Stimulated activated CD4-positive, alpha-beta T cell treated with anti-CD3 and anti-CD28 coated beads, Interleukin-4, amount 100 ng/mL, for 48 hours (primary cell): ENCODE results near the gene TMEM40.
A peak's percentile ranks its signal among the peaks of the same experiment; 100 is the strongest.
"Not testable (repeated sequence)": the region's sequence is repeated elsewhere in the genome, so short reads cannot be mapped to it uniquely, and the experiment has no call there.

ENCODE experiments used
- DNase-seq, 2 donors: peaks; one replicate each; pipeline ENCODE4 v3.0.0-alpha.2; 2020; ENCODE audit warnings: low read depth in 2 of 2

Gene TMEM40

GRCh38 chr3:12719541-12719940 is 39.5 kb downstream of the TMEM40 start:
- DNase-seq: no peak

DNA sequence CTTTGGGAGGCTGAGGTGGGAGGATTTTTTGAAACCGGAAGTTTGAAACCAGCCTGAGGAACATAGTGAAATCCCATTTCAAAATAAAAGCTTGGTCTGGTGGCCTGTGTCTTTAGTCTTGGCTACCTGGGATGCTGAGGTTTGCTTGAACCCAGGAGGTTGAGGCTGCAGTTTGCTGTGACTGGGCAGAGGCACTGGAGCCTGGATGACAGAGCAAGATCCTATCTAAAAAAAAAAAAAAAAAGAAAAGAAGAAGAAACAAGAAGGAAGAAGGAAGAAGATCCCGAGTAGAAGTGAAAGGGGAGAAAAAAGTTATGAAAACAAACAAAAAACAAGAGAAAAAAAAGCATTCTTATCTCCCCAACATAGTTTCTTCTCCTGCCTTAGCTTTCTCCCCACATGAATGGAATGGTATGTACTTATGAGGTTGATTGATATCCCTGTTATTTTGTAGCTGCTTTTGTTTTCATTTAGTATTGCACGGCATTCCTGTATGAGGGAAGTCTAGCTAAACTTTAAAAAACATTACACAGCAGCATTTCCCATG is 42.4 kb downstream of the TMEM40 start:
- no peak for DNase-seq

DNA sequence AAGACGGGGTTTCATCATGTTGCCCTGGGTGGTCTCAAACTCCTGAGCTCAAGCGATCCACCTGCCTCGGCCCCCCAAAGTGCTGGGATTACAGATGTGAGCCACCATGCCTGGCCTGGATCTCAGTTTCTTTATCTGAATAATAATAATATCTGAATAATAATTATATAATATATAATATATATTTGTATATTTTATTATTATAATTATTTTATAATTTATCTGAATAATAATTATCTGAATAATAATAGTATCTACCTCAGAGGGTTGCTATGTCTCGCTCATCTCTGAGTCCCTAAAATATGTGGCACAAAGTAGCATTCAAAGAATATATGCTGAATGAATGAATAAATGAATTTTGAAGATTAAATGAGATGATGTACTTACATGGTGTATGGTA is 44.8 kb downstream of the TMEM40 start:
- no peak for DNase-seq

DNA sequence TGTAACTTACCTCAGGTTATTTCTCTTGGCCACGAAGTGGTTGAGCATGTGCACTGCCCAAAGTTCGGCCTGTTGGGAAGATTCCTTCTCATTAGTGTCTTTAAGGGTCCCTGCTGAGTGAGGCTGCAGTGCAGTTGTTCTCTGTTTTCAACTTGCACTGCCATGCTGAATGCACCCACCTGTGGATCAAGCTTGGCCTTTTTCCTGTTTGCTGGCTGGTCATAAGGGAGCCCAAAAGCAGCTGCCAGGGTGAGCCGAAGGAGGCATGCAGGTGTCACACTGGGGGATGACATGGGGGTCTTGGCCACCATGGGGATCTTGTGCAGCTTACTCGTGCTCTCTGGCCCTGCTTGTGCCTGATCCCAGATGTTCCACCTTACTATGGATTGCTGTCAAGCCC is 49.0 kb downstream of the TMEM40 start:
- no peak for DNase-seq

DNA sequence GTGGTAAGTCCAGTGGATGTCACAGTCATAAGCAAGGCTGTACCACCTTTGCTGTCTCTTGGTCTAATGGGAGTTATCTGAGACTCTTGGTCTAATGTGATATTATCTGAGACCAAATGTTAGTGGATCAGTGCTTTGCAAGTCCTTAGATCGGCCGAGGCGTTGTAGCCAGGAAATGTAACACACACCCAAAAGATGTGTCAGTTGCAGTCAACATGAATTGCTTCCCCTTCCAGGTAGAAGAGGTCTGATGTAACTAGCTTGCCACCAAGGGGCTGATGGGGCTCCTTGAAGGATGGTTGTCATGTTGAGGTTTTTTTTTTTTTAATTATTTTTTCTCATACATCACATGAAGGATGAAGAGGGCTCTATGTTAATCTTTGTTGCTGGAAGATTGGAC is 49.7 kb downstream of the TMEM40 start:
- no peak for DNase-seq

- DNase-seq: no peak
Measured at GRCh38 chr3:12708584-12709192, 50.4 kb downstream of the TMEM40 start.

GRCh38 chr3:12707449-12707848 is 51.6 kb downstream of the TMEM40 start:
- no peak for DNase-seq

GRCh38 chr3:12706504-12707253 is 52.4 kb downstream of the TMEM40 start:
- DNase-seq: peak; percentile 39 to 43

DNA sequence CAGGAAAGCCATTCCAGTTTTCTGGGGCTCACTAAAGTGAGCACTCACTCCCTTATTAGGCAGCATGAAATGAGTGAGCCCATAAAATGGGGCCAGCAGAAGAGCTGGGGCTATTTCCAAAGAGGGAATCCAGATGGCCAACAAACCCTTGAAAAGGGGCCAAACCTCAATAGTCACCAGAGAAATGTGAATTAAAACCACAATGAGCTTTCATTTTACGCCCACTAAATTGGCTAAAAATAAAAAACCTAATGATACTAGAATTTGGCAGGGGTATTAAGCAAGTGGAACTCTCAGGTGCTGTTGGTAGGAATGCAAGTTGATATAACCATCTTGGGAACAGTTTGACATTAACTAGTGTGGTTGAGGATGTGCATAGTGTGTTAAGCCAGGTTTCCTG is 53.1 kb downstream of the TMEM40 start:
- DNase-seq: no peak

- DNase-seq: no peak
Measured at GRCh38 chr3:12705374-12705926, 53.6 kb downstream of the TMEM40 start.

GRCh38 chr3:12702501-12702900 is 56.6 kb downstream of the TMEM40 start:
- no peak for DNase-seq

DNA sequence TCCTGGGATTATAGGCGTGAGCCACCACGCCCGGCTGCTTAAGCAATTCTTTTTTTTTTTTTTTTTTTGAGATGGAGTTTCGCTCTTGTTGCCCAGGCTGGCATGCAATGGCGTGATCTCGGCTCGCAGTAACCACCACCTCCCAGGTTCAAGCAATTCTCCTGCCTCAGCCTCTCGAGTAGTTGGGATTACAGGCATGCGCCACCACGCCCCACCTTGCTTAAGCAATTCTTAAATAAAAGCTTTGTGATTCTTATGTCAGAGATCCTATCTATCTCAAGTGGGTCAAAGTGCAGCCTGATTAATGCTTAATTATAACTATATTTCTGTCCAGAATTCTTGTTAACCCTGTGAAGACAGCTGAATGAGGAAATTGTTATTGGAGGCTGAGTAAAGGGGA is 57.5 kb downstream of the TMEM40 start:
- not testable (repeated sequence) for DNase-seq

DNA sequence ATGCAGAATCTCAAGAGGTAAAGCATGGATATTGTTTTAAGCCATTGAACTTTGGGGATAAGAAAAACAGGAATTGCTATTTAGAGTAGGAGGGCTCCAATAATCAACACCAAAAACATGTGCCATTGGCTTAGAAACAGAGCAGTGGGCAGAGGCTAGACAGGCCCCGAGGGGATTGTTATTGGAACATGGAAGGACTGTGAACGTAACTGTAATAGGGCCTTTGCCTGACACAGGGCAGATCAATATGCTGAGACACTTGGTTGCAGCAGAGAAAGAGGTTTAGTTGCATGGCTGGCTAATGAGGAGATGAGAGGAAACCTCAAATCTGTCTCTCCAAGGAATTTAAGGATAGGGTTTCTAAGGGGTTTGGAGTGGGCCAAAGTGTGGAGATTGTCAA is 58.3 kb downstream of the TMEM40 start:
- no peak for DNase-seq

DNA sequence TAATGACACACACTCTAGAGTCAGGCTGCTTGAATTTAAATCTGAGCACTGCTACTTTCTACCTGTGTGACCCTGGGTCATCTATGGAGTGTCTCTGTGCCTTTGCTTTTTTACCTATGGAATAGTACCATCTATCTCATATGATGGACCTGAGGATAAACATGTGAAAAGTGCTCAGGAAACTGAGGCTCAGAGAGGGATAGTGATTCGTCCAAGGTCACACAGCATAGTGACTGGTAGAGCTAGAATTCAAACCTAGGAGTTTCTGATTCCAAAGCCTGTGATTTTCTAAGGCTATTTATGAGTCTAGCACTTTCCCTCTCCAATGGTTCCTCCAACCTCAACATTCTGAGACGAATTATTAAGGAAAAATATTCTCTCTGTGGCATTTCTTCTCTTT is 63.1 kb downstream of the TMEM40 start:
- DNase-seq: no peak

DNA sequence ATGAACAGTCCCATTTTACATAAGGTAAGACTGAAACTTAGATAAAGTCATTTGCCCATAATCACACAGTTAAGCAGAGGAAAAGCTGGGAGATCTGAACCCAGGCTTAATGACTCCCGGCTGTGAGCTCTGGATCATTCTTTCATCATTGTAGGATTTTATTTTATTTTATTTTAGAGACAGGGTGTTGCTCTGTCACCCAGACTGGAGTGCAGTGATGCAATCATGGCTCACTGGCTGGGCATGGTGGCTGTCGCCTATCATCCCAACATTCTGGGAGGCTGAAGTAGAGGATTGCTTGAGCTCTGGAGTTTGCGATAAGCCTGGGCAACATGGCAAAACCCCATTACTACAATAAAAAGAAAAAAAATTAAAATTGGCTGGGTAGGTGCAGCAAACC is 63.9 kb downstream of the TMEM40 start:
- no peak for DNase-seq

DNA sequence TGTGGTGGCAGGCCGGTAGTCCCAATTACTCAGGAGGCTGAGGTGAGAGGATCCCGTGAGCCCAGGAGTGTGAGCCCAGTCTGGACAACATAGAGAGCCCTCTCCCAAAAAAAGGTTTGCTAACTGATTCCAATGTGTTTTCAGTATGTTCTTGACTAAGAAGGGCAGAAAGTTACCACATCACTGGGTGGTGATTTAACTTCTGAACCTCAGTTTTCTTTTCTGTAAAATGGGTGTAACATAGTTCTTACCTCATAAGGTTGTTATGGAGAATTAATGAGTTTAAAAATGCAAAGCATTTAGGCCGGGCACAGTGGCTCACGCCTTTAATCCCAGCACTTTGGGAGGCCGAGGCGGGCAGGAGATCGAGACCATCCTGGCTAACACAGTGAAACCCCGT is 66.6 kb downstream of the TMEM40 start:
- no peak for DNase-seq

- DNase-seq: no peak
Measured at GRCh38 chr3:12689997-12690711, 68.9 kb downstream of the TMEM40 start.

DNA sequence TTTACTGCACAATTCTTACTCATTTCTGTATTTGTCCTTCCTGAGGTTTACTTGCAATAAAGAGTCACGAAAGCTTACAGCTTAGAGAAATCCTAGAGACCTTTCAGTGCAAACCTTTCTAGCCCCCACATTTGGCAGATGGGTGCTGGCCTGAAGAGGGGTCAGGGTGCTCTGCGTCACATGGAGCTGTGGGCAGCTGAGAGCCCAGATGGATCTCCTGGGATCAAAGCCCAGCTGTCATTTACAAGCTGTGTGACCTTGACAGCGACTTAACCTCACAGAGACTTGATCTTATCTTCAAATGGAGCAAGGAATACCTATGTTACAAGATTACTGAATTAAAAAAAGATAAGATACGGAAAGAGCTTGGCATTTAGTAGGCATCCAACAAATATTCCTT is 71.1 kb downstream of the TMEM40 start:
- no peak for DNase-seq

DNA sequence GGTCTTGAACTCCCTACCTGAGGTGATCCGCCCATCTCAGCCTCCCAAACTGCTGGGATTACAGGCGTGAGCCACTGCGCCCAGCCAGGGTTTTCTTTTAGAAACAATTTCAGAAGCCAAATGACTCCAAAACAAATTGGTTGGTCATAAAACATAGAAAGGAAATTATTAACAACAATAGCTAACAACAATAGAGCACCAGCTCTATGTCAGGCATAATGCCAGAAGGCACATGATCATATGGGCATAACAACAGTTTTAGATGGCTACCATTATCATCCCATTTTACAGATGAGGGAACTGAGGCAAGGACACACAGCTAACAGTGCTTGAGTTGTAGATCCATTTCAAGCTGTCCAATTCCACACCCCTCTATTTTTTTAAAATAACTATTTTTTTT is 73.0 kb downstream of the TMEM40 start:
- DNase-seq: no peak
